H1 (cell line): Measurements from ENCODE around the gene GSE1. TPM values are rescaled to one million over a fixed set of nuclear protein-coding genes. Genes with fewer than 3 reads are reported as not detected.

ENCODE experiments used
- CTCF ChIA-PET: fragments of 300-600 bp; sonication (Branson Sonifier 250); formaldehyde crosslinking; loops from one replicate; lab custom pipeline; 2021; ENCODE audit not compliant: partially characterized antibody; lab: Charles Lee
- POLR2A ChIA-PET: fragments of 300-600 bp; sonication (Branson Sonifier 250); formaldehyde crosslinking; loops from one replicate; lab custom pipeline; 2021; ENCODE audit warnings: inconsistent platforms; ENCODE audit not compliant: partially characterized antibody; lab: Charles Lee
- DNase-seq, 2 experiments: peaks; one replicate each; pipeline versions ENCODE4 v3.0.0 to v3.0.0-alpha.2; 2010 to 2022; ENCODE audit warnings: low spot score in 2 of 2, low read depth in 1 of 2, mixed read lengths in 1 of 2
- FAIRE-seq: peaks from 2 replicates; lab custom pipeline; 2011; peaks lifted over from hg19 to GRCh38; lab: Jason Lieb, UNC
- H2AFZ ChIP-seq: 2 replicates; pipeline ENCODE4 v1.8.1; 2012; ENCODE audit warnings: low read length, inconsistent platforms
- H2AK5ac ChIP-seq: 2 replicates; pipeline ENCODE4 v1.6.1; 2013; ENCODE audit warnings: low read depth, low read length
- H2BK120ac ChIP-seq: replicated peaks from 2 replicates; pipeline ENCODE3; 2013; ENCODE audit warnings: low read depth, low read length, inconsistent platforms
- H2BK12ac ChIP-seq: 2 replicates; pipeline ENCODE4 v1.6.1; 2013; ENCODE audit warnings: low read depth, low read length
- H2BK15ac ChIP-seq: 2 replicates; pipeline ENCODE4 v1.6.1; 2013; ENCODE audit warnings: low read length
- H2BK20ac ChIP-seq: 2 replicates; pipeline ENCODE4 v1.6.1; 2013; ENCODE audit warnings: low read length
- H2BK5ac ChIP-seq: 2 replicates; pipeline ENCODE4 v1.6.1; 2013; ENCODE audit warnings: low read depth, low read length
- H3K14ac ChIP-seq: 2 replicates; pipeline ENCODE4 v1.6.1; 2013; ENCODE audit warnings: inconsistent platforms; ENCODE audit not compliant: insufficient read length
- H3K18ac ChIP-seq: 2 replicates; pipeline ENCODE4 v1.6.1; 2013; ENCODE audit warnings: low read length; ENCODE audit errors: extremely low read depth
- H3K23ac ChIP-seq: 2 replicates; pipeline ENCODE4 v1.6.1; 2013; ENCODE audit warnings: inconsistent platforms; ENCODE audit not compliant: insufficient read length
- H3K23me2 ChIP-seq: 2 replicates; pipeline ENCODE4 v1.6.1; 2013; ENCODE audit warnings: low read depth, low read length
- H3K27ac ChIP-seq: 2 replicates; pipeline ENCODE4 v1.6.1; 2011; ENCODE audit warnings: low read depth, low read length, inconsistent platforms
- H3K27me3 ChIP-seq, 4 experiments: replicated peaks in 1 of 4; 1 replicate in 1 of 4; 2 replicates in 3 of 4; pipeline versions ENCODE4 v1.6.1 to v1.8.1; 2011 to 2013; ENCODE audit warnings: low read length in 3 of 4, mild to moderate bottlenecking in 3 of 4, inconsistent platforms in 2 of 4, mixed read lengths in 2 of 4, moderate library complexity in 1 of 4; ENCODE audit not compliant: control insufficient read depth in 3 of 4, insufficient read depth in 3 of 4; ENCODE audit errors: extremely low read depth in 1 of 4
- H3K36me3 ChIP-seq, 4 experiments: 2 replicates each; pipeline versions ENCODE4 v1.6.1 to v1.8.1; 2011 to 2013; ENCODE audit warnings: mild to moderate bottlenecking in 4 of 4, low read length in 3 of 4, moderate library complexity in 2 of 4, control low read depth in 1 of 4, inconsistent platforms in 1 of 4; ENCODE audit not compliant: insufficient read depth in 4 of 4, control insufficient read depth in 2 of 4
- H3K4ac ChIP-seq: replicated peaks from 2 replicates; pipeline ENCODE3; 2013; ENCODE audit warnings: low read length, low read depth, mixed read lengths, inconsistent platforms; ENCODE audit not compliant: insufficient read length
- H3K4me1 ChIP-seq, 4 experiments: replicated peaks in 1 of 4; 1 replicate in 1 of 4; 2 replicates in 3 of 4; pipeline versions ENCODE4 v1.6.1 to v1.8.1; 2011 to 2013; ENCODE audit warnings: low read length in 3 of 4, inconsistent platforms in 2 of 4, mixed read lengths in 1 of 4; ENCODE audit not compliant: insufficient read depth in 4 of 4, control insufficient read depth in 3 of 4
- H3K4me2 ChIP-seq, 2 experiments: 2 replicates each; pipeline versions ENCODE4 v1.6.1 to v1.8.1; 2011 to 2013; ENCODE audit warnings: low read depth in 2 of 2, low read length in 2 of 2, control low read depth in 1 of 2, inconsistent platforms in 1 of 2, mild to moderate bottlenecking in 1 of 2; ENCODE audit not compliant: insufficient read depth in 1 of 2
- H3K4me3 ChIP-seq, 4 experiments: fragments of 200-600, 300-600 bp in 1 of 4; sonication (generic), shearing (Covaris generic), sonication (Bioruptor Twin) in 1 of 4; 2 replicates each; pipeline versions ENCODE4 v1.5.1 to v1.8.1; 2011 to 2016; ENCODE audit warnings: low read length in 4 of 4, low read depth in 3 of 4, control low read depth in 2 of 4, inconsistent platforms in 2 of 4, mild to moderate bottlenecking in 2 of 4, mixed read lengths in 1 of 4, moderate library complexity in 1 of 4; ENCODE audit not compliant: insufficient read depth in 2 of 4; ENCODE audit errors: extremely low read depth in 1 of 4
- H3K56ac ChIP-seq: replicated peaks from 2 replicates; pipeline ENCODE3; 2013; ENCODE audit warnings: low read depth, mild to moderate bottlenecking, mixed read lengths, low read length, inconsistent platforms; ENCODE audit not compliant: insufficient read length
- H3K79me1 ChIP-seq: 2 replicates; pipeline ENCODE4 v1.6.1; 2013; ENCODE audit warnings: low read depth, low read length, control low read depth
- H3K79me2 ChIP-seq, 2 experiments: 2 replicates each; pipeline versions ENCODE4 v1.6.1 to v1.8.1; 2012 to 2013; ENCODE audit warnings: low read length in 2 of 2, mild to moderate bottlenecking in 2 of 2, inconsistent platforms in 1 of 2; ENCODE audit not compliant: insufficient read depth in 2 of 2, control insufficient read depth in 1 of 2
- H3K9ac ChIP-seq, 4 experiments: replicated peaks in 1 of 4; 1 replicate in 1 of 4; 2 replicates in 3 of 4; pipeline versions ENCODE4 v1.6.1 to v1.8.1; 2011 to 2013; ENCODE audit warnings: low read depth in 3 of 4, low read length in 3 of 4, control low read depth in 2 of 4, mild to moderate bottlenecking in 2 of 4, moderate library complexity in 2 of 4, inconsistent platforms in 1 of 4; ENCODE audit errors: extremely low read depth in 1 of 4
- H3K9me3 ChIP-seq, 2 experiments: 2 replicates each; pipeline versions ENCODE4 v1.6.1 to v1.8.1; 2012 to 2013; ENCODE audit warnings: mild to moderate bottlenecking in 2 of 2, moderate library complexity in 2 of 2, control low read depth in 1 of 2, inconsistent platforms in 1 of 2, low read depth in 1 of 2, low read length in 1 of 2, mixed read lengths in 1 of 2; ENCODE audit not compliant: insufficient read depth in 2 of 2
- H4K20me1 ChIP-seq, 2 experiments: replicated peaks in 1 of 2; 2 replicates each; pipeline versions ENCODE3 to v1.8.1; 2011 to 2013; ENCODE audit warnings: inconsistent platforms in 2 of 2, low read length in 2 of 2, mild to moderate bottlenecking in 1 of 2; ENCODE audit not compliant: insufficient read depth in 2 of 2, control insufficient read depth in 1 of 2
- H4K5ac ChIP-seq: 2 replicates; pipeline ENCODE4 v1.6.1; 2013; ENCODE audit warnings: low read length, low read depth, mixed read lengths, inconsistent platforms; ENCODE audit not compliant: insufficient read length
- H4K8ac ChIP-seq: 2 replicates; pipeline ENCODE4 v1.8.0; 2013; ENCODE audit warnings: mild to moderate bottlenecking, moderate library complexity, low read length, inconsistent platforms; ENCODE audit not compliant: insufficient read depth; ENCODE audit errors: extremely low read depth
- H4K91ac ChIP-seq: replicated peaks from 2 replicates; pipeline ENCODE3; 2013; ENCODE audit warnings: low read length, mixed read lengths, inconsistent platforms; ENCODE audit not compliant: insufficient read length
- ASH2L ChIP-seq: fragments of 200-600, 300-600 bp; sonication (generic); IDR thresholded peaks from one replicate; pipeline ENCODE4 v1.7.1; 2017; ENCODE audit warnings: low read length
- ATF2 ChIP-seq: IDR thresholded peaks from 2 replicates; pipeline ENCODE4 v1.6.1; 2012; ENCODE audit warnings: low read length, inconsistent platforms
- CEBPB ChIP-seq: IDR thresholded peaks from 2 replicates; pipeline ENCODE4 v1.6.1; 2012; ENCODE audit warnings: low read depth, low read length
- E2F6 ChIP-seq: IDR thresholded peaks from 2 replicates; pipeline ENCODE4 v1.6.1; 2012; ENCODE audit warnings: inconsistent platforms
- FOSL1 ChIP-seq: IDR thresholded peaks from 2 replicates; pipeline ENCODE4 v1.6.1; 2011; ENCODE audit warnings: mild to moderate bottlenecking, low read depth, low read length, moderate library complexity; ENCODE audit not compliant: insufficient read depth
- HDAC6 ChIP-seq: IDR thresholded peaks from one replicate; pipeline ENCODE4 v1.7.1; 2012; ENCODE audit warnings: low read depth, mild to moderate bottlenecking, inconsistent platforms, low read length, moderate library complexity
- SIRT6 ChIP-seq: IDR thresholded peaks from one replicate; pipeline ENCODE4 v1.7.1; 2012; ENCODE audit warnings: low read length, inconsistent platforms
- SP2 ChIP-seq: IDR thresholded peaks from 2 replicates; pipeline ENCODE4 v1.6.1; 2012; ENCODE audit warnings: mild to moderate bottlenecking, low read length, inconsistent platforms
- SP4 ChIP-seq: IDR thresholded peaks from 2 replicates; pipeline ENCODE4 v1.6.1; 2012; ENCODE audit warnings: low read length, inconsistent platforms
- SUZ12 ChIP-seq: fragments of 200-600 bp; sonication (generic); IDR thresholded peaks from 2 replicates; pipeline ENCODE4 v1.6.1; 2012; ENCODE audit warnings: mild to moderate bottlenecking, inconsistent platforms, low read length, moderate library complexity, mixed read lengths
- TAF7 ChIP-seq: optimal IDR thresholded peaks from 2 replicates; pipeline ENCODE3; 2011; ENCODE audit warnings: low read depth, mild to moderate bottlenecking, inconsistent platforms, low read length, moderate library complexity, borderline replicate concordance
- WGBS, 2 experiments: shearing (Covaris generic) in 1 of 2; methylation state at CpG; one replicate each; pipeline versions ENCODE4 v1.1.6 to v1.1.7; 2013 to 2015; ENCODE audit warnings: low lambda C conversion rate in 2 of 2, mixed read lengths in 2 of 2, inconsistent platforms in 1 of 2, low coverage in 1 of 2, missing lambda C conversion rate in 1 of 2; ENCODE audit not compliant: insufficient replicate concordance in 2 of 2, insufficient coverage in 1 of 2, insufficient read length in 1 of 2; ENCODE audit errors: extremely low coverage in 1 of 2, missing lambda C conversion rate in 1 of 2; 5-methylcytosine and 5-hydroxymethylcytosine counted together
- polyA plus RNA-seq, 7 experiments: library from polyadenylated mRNA; depleted of rRNA in 3 of 7; stranded (reverse) in 5 of 7; unstranded in 2 of 7; fragments of >200 nt in 5 of 7; fragments of 200-250 nt in 2 of 7; gene quantifications; 1 replicate in 5 of 7; 2 replicates in 1 of 7; 4 replicates in 1 of 7; pipeline versions ENCODE4 v1.2.1 to v1.2.3, GENCODE V29; 2011 to 2013; ENCODE audit warnings: missing spikeins in 2 of 7, mixed read lengths in 2 of 7
- total RNA-seq: library from RNA; stranded (reverse); fragmentation: NEBNext Ultra II Directional; extraction: Animal tissue kit (Norgen Biotek cat#: 25700); gene quantifications from 2 replicates; pipeline ENCODE4 v1.2.1, GENCODE V29; 2021

GSE1 gene
- total and polyA plus RNA-seq, 2 of the 8 experiments (the other 6 are each of a cell fraction or from before 2014, with no cell fraction given): 26.0 to 65.6 TPM

GRCh38 chr16:85638695-85639409 lies 25.7 kb downstream of the GSE1 start:
- Histone ChIP-seq H4K20me1 (peaks cover 45 to 59% of the 10 kb centered on the region in 2 experiments), H3K79me1 (peaks cover 18% of the 10 kb centered on the region), H4K5ac (no peak overlapping the region), H2BK12ac (no peak overlapping the region), H4K91ac (no peak overlapping the region), H2BK120ac (no peak overlapping the region), H3K18ac (no peak overlapping the region), H3K4me2 (no peak overlapping the region), H3K4me1 (peaks cover 0 to 8% (median 0%) of the 10 kb centered on the region in 4 experiments; a peak in 4 of 7 replicates), H3K56ac (no peak overlapping the region), H3K4ac (no peak overlapping the region), H3K36me3 (peaks cover 0 to 10% (median 0%) of the 10 kb centered on the region in 4 experiments; a peak in 4 of 8 replicates), H3K9me3 (no peaks in the 10 kb centered on the region), H4K8ac (no peak overlapping the region), H2BK15ac (no peak overlapping the region), H3K27ac (peak overlapping the region; percentile 13; the same call in 1 of the 2 replicates), H3K9ac (no peak overlapping the region), H2BK20ac (no peak overlapping the region), H3K23me2 (no peaks in the 10 kb centered on the region), H3K4me3 (no peak overlapping the region), H2AK5ac (no peak overlapping the region), H2AFZ (no peak overlapping the region), H3K27me3 (no peaks in the 10 kb centered on the region), H2BK5ac (no peak overlapping the region), H3K14ac (no peak overlapping the region), H3K23ac (no peak overlapping the region), H3K79me2 (peaks cover 0 to 93% of the 10 kb centered on the region in 2 experiments; a peak in 3 of 4 replicates)
- FAIRE-seq (no peak), DNase-seq (no peak)
- ChIA-PET CTCF (interaction anchor here (1.3 to 4.3 kb wide), 3 partner anchors 11 to 148 kb away, joined by 6 to 21 read pairs (median 17); no protein-coding TSS in a partner anchor), POLR2A (no interaction called here)
- 91% methylated on average over 13 of the region's 26 CpGs; no CpG with 5 or more reads in 1 of the 2 experiments for WGBS, 2 experiments
- TF ChIP-seq HDAC6 (no peak), SUZ12 (no peak), SP2 (no peak), FOSL1 (no peak), E2F6 (no peak), ATF2 (no peak), TAF7 (no peak), SIRT6 (no peak), CEBPB (no peak), SP4 (no peak), ASH2L (no peak)
